OCI-LY7 (cell line): Measurements from ENCODE around the gene CD99. TPM values are rescaled to one million over a fixed set of nuclear protein-coding genes. Genes with fewer than 3 reads are reported as not detected.

ENCODE experiments used
- BruUV-seq: library from RNA; stranded (reverse); fragments of 400-500 nt; replicated peaks from 2 replicates; lab custom pipeline; 2021; lab: Mats Ljungman, UMichigan
- CTCF ChIA-PET: fragments of 300-600 bp; sonication (Branson Sonifier 250); formaldehyde crosslinking; loops from one replicate; lab custom pipeline; 2022; ENCODE audit warnings: antibody characterized with exemption; ENCODE audit not compliant: unreplicated experiment; lab: Charles Lee
- POLR2A ChIA-PET: fragments of 300-600 bp; sonication (Branson Sonifier 250); formaldehyde crosslinking; loops from one replicate; lab custom pipeline; 2022; ENCODE audit warnings: antibody characterized with exemption; lab: Charles Lee
- DNase-seq: peaks from one replicate; pipeline ENCODE4 v3.0.0-alpha.2; 2015; ENCODE audit warnings: low spot score
- H2AFZ ChIP-seq: fragments of 200-600 bp; sonication (generic), shearing (Covaris generic); 2 replicates; pipeline ENCODE4 v1.6.1; 2014; ENCODE audit warnings: mild to moderate bottlenecking, antibody characterized with exemption, low read length, moderate library complexity
- H3K27ac ChIP-seq: fragments of 200-600 bp; sonication (generic); 2 replicates; pipeline ENCODE4 v1.5.1; 2014; ENCODE audit warnings: mixed run types, low read depth, mild to moderate bottlenecking, moderate library complexity, low read length, inconsistent platforms; ENCODE audit not compliant: poor library complexity, severe bottlenecking
- H3K36me3 ChIP-seq: fragments of 200-600 bp; sonication (generic); 2 replicates; pipeline ENCODE4 v1.6.1; 2014; ENCODE audit warnings: mild to moderate bottlenecking, antibody characterized with exemption, low read length, moderate library complexity, mixed read lengths; ENCODE audit not compliant: insufficient read depth
- H3K4me1 ChIP-seq: fragments of 200-600 bp; sonication (generic); 2 replicates; pipeline ENCODE4 v1.5.1; 2014; ENCODE audit warnings: mild to moderate bottlenecking, low read length; ENCODE audit not compliant: insufficient read depth, poor library complexity, severe bottlenecking
- H3K4me2 ChIP-seq: fragments of 200-600 bp; sonication (generic); 2 replicates; pipeline ENCODE4 v1.6.1; 2014; ENCODE audit warnings: mild to moderate bottlenecking, low read length
- H3K4me3 ChIP-seq: fragments of 200-600 bp; sonication (generic); 2 replicates; pipeline ENCODE4 v1.5.1; 2014; ENCODE audit warnings: mild to moderate bottlenecking, low read depth, low read length; ENCODE audit not compliant: poor library complexity, severe bottlenecking
- H3K79me2 ChIP-seq: fragments of 200-600 bp; sonication (generic); 2 replicates; pipeline ENCODE4 v1.6.1; 2016; ENCODE audit warnings: low read depth, mild to moderate bottlenecking, low read length, moderate library complexity, mixed read lengths; ENCODE audit not compliant: insufficient read depth
- H3K9me2 ChIP-seq: fragments of 200-600 bp; sonication (generic); 2 replicates; pipeline ENCODE4 v1.6.1; 2016; ENCODE audit warnings: mild to moderate bottlenecking, low read length, mixed read lengths; ENCODE audit not compliant: insufficient read depth
- H3K9me3 ChIP-seq: fragments of 200-600 bp; sonication (generic); 2 replicates; pipeline ENCODE4 v1.6.1; 2014; ENCODE audit warnings: mild to moderate bottlenecking, mixed run types, low read length, mixed read lengths
- H4K20me1 ChIP-seq: fragments of 200-600 bp; sonication (generic); 2 replicates; pipeline ENCODE4 v1.6.1; 2014; ENCODE audit warnings: mild to moderate bottlenecking, antibody characterized with exemption, low read length, moderate library complexity, mixed read lengths; ENCODE audit not compliant: insufficient read depth
- CTCF ChIP-seq: fragments of 200-600 bp; sonication (generic); conservative IDR thresholded peaks from 2 replicates; pipeline ENCODE4 v1.5.1; 2014; ENCODE audit warnings: mild to moderate bottlenecking, antibody characterized with exemption, low read length, moderate library complexity, mixed read lengths
- EZH2phosphoT487 ChIP-seq: fragments of 200-600 bp; sonication (generic); IDR thresholded peaks from 2 replicates; pipeline ENCODE4 v1.6.1; 2018; ENCODE audit warnings: low read depth, borderline replicate concordance, mild to moderate bottlenecking, mixed run types, antibody characterized with exemption, low read length, moderate library complexity, mixed read lengths
- intact Hi-C: fragments of 100-400 bp; cut with micrococcal nuclease; formaldehyde crosslinking; loops from one replicate; pipeline ENCODE4 v1.10.0; 2022; ENCODE audit not compliant: unreplicated experiment
- total RNA-seq, 2 experiments: library from RNA; depleted of rRNA in 1 of 2; stranded (reverse); fragments of >200 nt in 1 of 2; shearing (Covaris generic) in 1 of 2; gene quantifications; 2 replicates each; pipeline ENCODE4 v1.2.3, GENCODE V29; 2014 to 2022

Gene CD99
- total RNA-seq, 2 experiments from 2014 or later, result 80.7 to 119 TPM

GRCh38 chrX:2642791-2643190 is 48.3 kb upstream of the CD99 start:
- H4K20me1 ChIP-seq, result no peaks in the 10 kb centered on the region
- intact Hi-C loops, result no loop called here
- no peak for DNase-seq
- no peaks in the 10 kb centered on the region for H3K79me2 ChIP-seq
- H3K36me3 ChIP-seq, result peaks cover 4% of the 10 kb centered on the region; the same call in 1 of the 2 replicates
- ChIA-PET CTCF (no interaction called here), POLR2A (no interaction called here)
- no TSS peak for BruUV-seq
- no peak overlapping the region for H3K27ac ChIP-seq
- H3K9me3 ChIP-seq, result no peaks in the 10 kb centered on the region
- H3K9me2 ChIP-seq, result no peaks in the 10 kb centered on the region
- H3K4me2 ChIP-seq, result no peak overlapping the region
- no peak overlapping the region for H2AFZ ChIP-seq
- no peak overlapping the region for H3K4me3 ChIP-seq
- TF ChIP-seq CTCF, result no peak
- TF ChIP-seq EZH2phosphoT487, result no peak
- no peaks in the 10 kb centered on the region for H3K4me1 ChIP-seq

- intact Hi-C loops, result loop anchor here (1.0 kb wide), 1 partner anchor 168 kb away; no protein-coding TSS in a partner anchor
- Histone ChIP-seq H4K20me1 (no peaks in the 10 kb centered on the region), H3K27ac (no peak overlapping the region), H3K9me3 (no peaks in the 10 kb centered on the region), H3K4me1 (no peaks in the 10 kb centered on the region), H3K4me2 (no peak overlapping the region), H2AFZ (no peak overlapping the region), H3K9me2 (no peaks in the 10 kb centered on the region), H3K36me3 (peaks cover 4% of the 10 kb centered on the region; the same call in 1 of the 2 replicates), H3K4me3 (no peak overlapping the region), H3K79me2 (no peaks in the 10 kb centered on the region)
- ChIA-PET CTCF (no interaction called here), POLR2A (no interaction called here)
- DNase-seq, result no peak
- BruUV-seq, result no TSS peak
- TF ChIP-seq EZH2phosphoT487 (no peak), CTCF (no peak)
Observed at GRCh38 chrX:2643880-2644279, 47.2 kb upstream of the CD99 start.

- no peaks in the 10 kb centered on the region for H3K4me1 ChIP-seq
- POLR2A ChIA-PET, result no interaction called here
- H4K20me1 ChIP-seq, result no peaks in the 10 kb centered on the region
- DNase-seq, result no peak
- no peaks in the 10 kb centered on the region for H3K36me3 ChIP-seq
- BruUV-seq, result no TSS peak
- CTCF ChIA-PET, result no interaction called here
- H3K9me2 ChIP-seq, result no peaks in the 10 kb centered on the region
- TF ChIP-seq EZH2phosphoT487 (no peak), CTCF (no peak)
- intact Hi-C loops, result no loop called here
- no peak overlapping the region for H3K4me3 ChIP-seq
- no peak overlapping the region for H2AFZ ChIP-seq
- H3K79me2 ChIP-seq, result no peaks in the 10 kb centered on the region
- no peak overlapping the region for H3K27ac ChIP-seq
- H3K9me3 ChIP-seq, result no peaks in the 10 kb centered on the region
- H3K4me2 ChIP-seq, result no peak overlapping the region
Observed at GRCh38 chrX:2645563-2645962, 45.5 kb upstream of the CD99 start.
